Panc1 (cell line): ENCODE measurements around the gene TMEM168.

Source experiments
- SIN3A ChIP-seq: IDR thresholded peaks from 2 replicates; pipeline ENCODE4 v1.6.1; 2012; ENCODE audit warnings: low read depth, mild to moderate bottlenecking, low read length, moderate library complexity, borderline replicate concordance; ENCODE audit not compliant: insufficient read depth
- TCF7L2 ChIP-seq: IDR thresholded peaks from 2 replicates; pipeline ENCODE4 v1.6.1; 2011; ENCODE audit warnings: mild to moderate bottlenecking, low read depth, low read length, inconsistent platforms
- TF ChIP-seq, protein P1 (sequence below): fragments of 450-650 bp; IDR thresholded peaks from 2 replicates; pipeline ENCODE4 v1.5.1; 2017; ENCODE audit warnings: mild to moderate bottlenecking
- TF ChIP-seq, protein P2 (sequence below), 2 experiments: IDR thresholded peaks; 2 replicates each; pipeline ENCODE4 v1.6.1; 2011 to 2012; ENCODE audit warnings: low read depth in 2 of 2, control low read depth in 1 of 2, low read length in 1 of 2, mild to moderate bottlenecking in 1 of 2, moderate library complexity in 1 of 2; ENCODE audit not compliant: insufficient read depth in 1 of 2

DNA sequence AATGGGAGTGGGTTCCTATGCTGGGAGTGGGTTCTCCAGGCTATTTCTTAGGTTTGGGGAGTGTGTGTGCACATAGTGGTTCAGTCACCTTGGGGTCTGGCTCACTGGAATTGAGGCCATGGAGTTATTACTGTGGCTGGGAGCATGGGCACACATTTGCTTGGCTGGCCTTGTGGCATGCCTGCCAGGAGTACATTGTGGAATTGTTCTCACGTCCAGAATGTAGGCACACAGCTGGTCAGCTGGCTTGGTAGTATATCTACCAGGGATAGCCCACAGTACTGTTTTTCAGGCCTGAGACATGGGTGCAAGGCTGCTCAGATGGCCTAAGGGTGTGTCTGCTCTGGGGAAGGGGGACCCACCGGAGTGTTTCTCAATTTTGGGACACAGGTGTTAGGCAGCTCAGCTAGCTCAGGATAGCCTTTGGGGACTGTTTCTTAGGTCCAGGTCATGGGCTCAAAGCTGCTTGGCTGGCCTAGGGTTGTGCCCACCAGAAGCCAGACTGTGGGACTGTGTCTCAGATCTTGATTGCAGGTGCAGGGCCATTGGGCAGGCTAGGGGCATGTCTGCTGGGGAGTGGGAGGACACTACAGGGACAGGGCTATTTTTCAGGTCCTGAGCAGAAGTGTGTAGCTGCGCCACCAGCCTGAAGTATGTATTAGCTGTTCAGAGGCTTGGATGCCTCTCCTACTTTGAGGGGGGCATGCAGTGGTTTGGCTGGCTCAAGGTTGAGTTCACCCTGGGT is 50.6 kb downstream of the TMEM168 start:
- TF ChIP-seq, protein P1, sequence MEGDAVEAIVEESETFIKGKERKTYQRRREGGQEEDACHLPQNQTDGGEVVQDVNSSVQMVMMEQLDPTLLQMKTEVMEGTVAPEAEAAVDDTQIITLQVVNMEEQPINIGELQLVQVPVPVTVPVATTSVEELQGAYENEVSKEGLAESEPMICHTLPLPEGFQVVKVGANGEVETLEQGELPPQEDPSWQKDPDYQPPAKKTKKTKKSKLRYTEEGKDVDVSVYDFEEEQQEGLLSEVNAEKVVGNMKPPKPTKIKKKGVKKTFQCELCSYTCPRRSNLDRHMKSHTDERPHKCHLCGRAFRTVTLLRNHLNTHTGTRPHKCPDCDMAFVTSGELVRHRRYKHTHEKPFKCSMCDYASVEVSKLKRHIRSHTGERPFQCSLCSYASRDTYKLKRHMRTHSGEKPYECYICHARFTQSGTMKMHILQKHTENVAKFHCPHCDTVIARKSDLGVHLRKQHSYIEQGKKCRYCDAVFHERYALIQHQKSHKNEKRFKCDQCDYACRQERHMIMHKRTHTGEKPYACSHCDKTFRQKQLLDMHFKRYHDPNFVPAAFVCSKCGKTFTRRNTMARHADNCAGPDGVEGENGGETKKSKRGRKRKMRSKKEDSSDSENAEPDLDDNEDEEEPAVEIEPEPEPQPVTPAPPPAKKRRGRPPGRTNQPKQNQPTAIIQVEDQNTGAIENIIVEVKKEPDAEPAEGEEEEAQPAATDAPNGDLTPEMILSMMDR = no peak
- TF ChIP-seq TCF7L2 = no peak
- TF ChIP-seq SIN3A = no peak
- TF ChIP-seq, protein P2, sequence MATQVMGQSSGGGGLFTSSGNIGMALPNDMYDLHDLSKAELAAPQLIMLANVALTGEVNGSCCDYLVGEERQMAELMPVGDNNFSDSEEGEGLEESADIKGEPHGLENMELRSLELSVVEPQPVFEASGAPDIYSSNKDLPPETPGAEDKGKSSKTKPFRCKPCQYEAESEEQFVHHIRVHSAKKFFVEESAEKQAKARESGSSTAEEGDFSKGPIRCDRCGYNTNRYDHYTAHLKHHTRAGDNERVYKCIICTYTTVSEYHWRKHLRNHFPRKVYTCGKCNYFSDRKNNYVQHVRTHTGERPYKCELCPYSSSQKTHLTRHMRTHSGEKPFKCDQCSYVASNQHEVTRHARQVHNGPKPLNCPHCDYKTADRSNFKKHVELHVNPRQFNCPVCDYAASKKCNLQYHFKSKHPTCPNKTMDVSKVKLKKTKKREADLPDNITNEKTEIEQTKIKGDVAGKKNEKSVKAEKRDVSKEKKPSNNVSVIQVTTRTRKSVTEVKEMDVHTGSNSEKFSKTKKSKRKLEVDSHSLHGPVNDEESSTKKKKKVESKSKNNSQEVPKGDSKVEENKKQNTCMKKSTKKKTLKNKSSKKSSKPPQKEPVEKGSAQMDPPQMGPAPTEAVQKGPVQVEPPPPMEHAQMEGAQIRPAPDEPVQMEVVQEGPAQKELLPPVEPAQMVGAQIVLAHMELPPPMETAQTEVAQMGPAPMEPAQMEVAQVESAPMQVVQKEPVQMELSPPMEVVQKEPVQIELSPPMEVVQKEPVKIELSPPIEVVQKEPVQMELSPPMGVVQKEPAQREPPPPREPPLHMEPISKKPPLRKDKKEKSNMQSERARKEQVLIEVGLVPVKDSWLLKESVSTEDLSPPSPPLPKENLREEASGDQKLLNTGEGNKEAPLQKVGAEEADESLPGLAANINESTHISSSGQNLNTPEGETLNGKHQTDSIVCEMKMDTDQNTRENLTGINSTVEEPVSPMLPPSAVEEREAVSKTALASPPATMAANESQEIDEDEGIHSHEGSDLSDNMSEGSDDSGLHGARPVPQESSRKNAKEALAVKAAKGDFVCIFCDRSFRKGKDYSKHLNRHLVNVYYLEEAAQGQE (IDR thresholded peaks at IDR 0.05; ENCODE audit: insufficient read depth in 1 of 2, low read depth in 2 of 2, low read length in 1 of 2) = no peak
